Hepatocyte (in vitro differentiated cells): Measurements from ENCODE around the gene LMTK2. TPM values are rescaled to one million over a fixed set of nuclear protein-coding genes. Genes with fewer than 3 reads are reported as not detected.

ENCODE experiments used
- DNase-seq: peaks from one replicate; pipeline ENCODE4 v3.0.0-alpha.2; 2016; ENCODE audit warnings: low spot score
- H2AFZ ChIP-seq: fragments of 200-600 bp; sonication (generic); 2 replicates; pipeline ENCODE4 v1.6.0; 2016; ENCODE audit warnings: antibody characterized with exemption, mild to moderate bottlenecking
- H3K27ac ChIP-seq: fragments of 200-600 bp; sonication (generic); 2 replicates; pipeline ENCODE4 v1.5.1; 2016; ENCODE audit warnings: mild to moderate bottlenecking
- H3K27me3 ChIP-seq: fragments of 200-600 bp; sonication (generic); 2 replicates; pipeline ENCODE4 v1.6.1; 2016
- H3K36me3 ChIP-seq: fragments of 200-600 bp; sonication (generic); replicated peaks from 2 replicates; pipeline ENCODE4 v1.5.1; 2016; ENCODE audit warnings: low read depth; ENCODE audit not compliant: insufficient read depth
- H3K4me1 ChIP-seq: fragments of 200-600 bp; sonication (generic); 2 replicates; pipeline ENCODE4 v1.5.1; 2016; ENCODE audit warnings: mild to moderate bottlenecking, moderate library complexity; ENCODE audit not compliant: insufficient read depth
- H3K4me2 ChIP-seq: fragments of 200-600 bp; sonication (generic); 2 replicates; pipeline ENCODE4 v1.6.0; 2016
- H3K4me3 ChIP-seq: fragments of 200-600 bp; sonication (generic); 2 replicates; pipeline ENCODE4 v1.5.1; 2016; ENCODE audit warnings: mild to moderate bottlenecking
- H3K79me2 ChIP-seq: fragments of 200-600 bp; sonication (generic); 2 replicates; pipeline ENCODE4 v1.6.0; 2017; ENCODE audit warnings: mild to moderate bottlenecking
- H3K9me2 ChIP-seq: fragments of 200-600 bp; sonication (generic); replicated peaks from 2 replicates; pipeline ENCODE4 v1.6.0; 2017; ENCODE audit warnings: mild to moderate bottlenecking; ENCODE audit not compliant: insufficient read depth
- H3K9me3 ChIP-seq: fragments of 200-600 bp; sonication (generic); 2 replicates; pipeline ENCODE4 v1.5.1; 2016; ENCODE audit warnings: low read depth, mild to moderate bottlenecking
- H4K20me1 ChIP-seq: fragments of 200-600 bp; sonication (generic); 2 replicates; pipeline ENCODE4 v1.6.0; 2016; ENCODE audit warnings: mild to moderate bottlenecking; ENCODE audit not compliant: insufficient read depth, poor library complexity, severe bottlenecking
- CTCF ChIP-seq: fragments of 200-600 bp; sonication (generic); IDR thresholded peaks from 2 replicates; pipeline ENCODE4 v1.5.1; 2016; ENCODE audit warnings: antibody characterized with exemption, mild to moderate bottlenecking; ENCODE audit not compliant: poor library complexity
- EZH2 ChIP-seq: fragments of 200-600 bp; sonication (generic); IDR thresholded peaks from 2 replicates; pipeline ENCODE4 v1.6.1; 2016; ENCODE audit warnings: antibody characterized with exemption, mild to moderate bottlenecking, borderline replicate concordance
- EZH2phosphoT487 ChIP-seq: fragments of 200-600 bp; sonication (generic); IDR thresholded peaks from one replicate; pipeline ENCODE4 v1.6.1; 2018; ENCODE audit warnings: antibody characterized with exemption, mild to moderate bottlenecking, low read depth, moderate library complexity; ENCODE audit not compliant: unreplicated experiment, severe bottlenecking
- WGBS: methylation state at CpG from one replicate; pipeline ENCODE4 v1.1.6; 2016; ENCODE audit warnings: low lambda C conversion rate; ENCODE audit errors: missing lambda C conversion rate; 5-methylcytosine and 5-hydroxymethylcytosine counted together
- polyA plus RNA-seq: library from polyadenylated mRNA; unstranded; fragments of >200 nt; fragmentation: Nextera tagmentation; extraction: Ambion mirVana; gene quantifications from 2 replicates; pipeline ENCODE4 v1.2.1, GENCODE V29; 2016
- total RNA-seq: library from RNA; depleted of rRNA; stranded (reverse); fragments of >200 nt; gene quantifications from 2 replicates; pipeline ENCODE4 v1.2.3, GENCODE V29; 2014

The LMTK2 gene
- total and polyA plus RNA-seq, 2 experiments from 2014 or later: 5.0 to 13.1 TPM

DNA sequence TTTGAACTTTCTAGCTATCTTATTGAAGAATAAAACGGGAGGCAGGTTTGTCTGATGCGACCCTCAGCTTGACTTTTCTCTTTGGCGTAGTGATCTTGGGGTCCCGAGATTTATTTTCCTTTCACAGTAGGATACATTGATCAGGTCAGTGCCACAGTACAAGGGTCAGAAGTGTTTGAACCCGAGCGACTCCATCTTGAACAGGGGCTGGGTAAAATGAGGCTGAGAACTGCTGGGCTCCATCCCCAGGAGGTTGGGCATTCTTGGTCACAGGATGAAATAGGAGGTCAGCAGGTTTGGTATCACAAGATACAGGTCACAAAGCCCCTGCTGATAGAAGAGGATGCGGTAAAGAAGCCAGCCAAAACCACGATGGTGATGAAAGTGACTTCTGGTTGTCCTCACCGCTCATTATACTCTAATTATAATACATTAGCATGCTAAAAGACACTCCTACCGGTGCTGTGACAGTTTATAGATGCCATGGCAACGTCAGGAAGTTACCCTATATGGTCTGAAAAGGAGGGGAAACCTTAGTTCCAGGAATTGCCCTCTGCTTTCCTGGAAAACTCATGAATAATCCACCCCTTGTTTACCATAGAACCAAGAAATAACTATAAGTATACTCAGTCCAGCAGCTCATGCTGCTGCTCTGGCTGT is 148.4 kb downstream of the LMTK2 start:
- H3K4me1 ChIP-seq: peaks cover 13% of the 10 kb centered on the region
- no peak overlapping the region for H3K4me3 ChIP-seq
- H3K36me3 ChIP-seq: no peaks in the 10 kb centered on the region
- H2AFZ ChIP-seq: no peak overlapping the region
- H4K20me1 ChIP-seq: no peaks in the 10 kb centered on the region
- no peaks in the 10 kb centered on the region for H3K27me3 ChIP-seq
- TF ChIP-seq CTCF: no peak
- TF ChIP-seq EZH2phosphoT487: no peak
- no peak for TF ChIP-seq EZH2
- no peak overlapping the region for H3K27ac ChIP-seq
- no peaks in the 10 kb centered on the region for H3K9me2 ChIP-seq
- no peaks in the 10 kb centered on the region for H3K9me3 ChIP-seq
- no peak for DNase-seq
- H3K79me2 ChIP-seq: peaks cover 29% of the 10 kb centered on the region
- 91% methylated on average over 11 of the region's 11 CpGs for WGBS
- H3K4me2 ChIP-seq: no peak overlapping the region

- H3K79me2 ChIP-seq: peaks cover 24% of the 10 kb centered on the region
- no peak overlapping the region for H3K27ac ChIP-seq
- no peak for DNase-seq
- no peaks in the 10 kb centered on the region for H4K20me1 ChIP-seq
- no peak overlapping the region for H2AFZ ChIP-seq
- no peaks in the 10 kb centered on the region for H3K9me2 ChIP-seq
- no peaks in the 10 kb centered on the region for H3K36me3 ChIP-seq
- H3K4me2 ChIP-seq: no peak overlapping the region
- WGBS: 96% methylated on average over 7 of the region's 7 CpGs
- no peaks in the 10 kb centered on the region for H3K9me3 ChIP-seq
- TF ChIP-seq CTCF: no peak
- no peak for TF ChIP-seq EZH2
- TF ChIP-seq EZH2phosphoT487: no peak
- H3K4me1 ChIP-seq: peaks cover 5% of the 10 kb centered on the region
- no peak overlapping the region for H3K4me3 ChIP-seq
- no peaks in the 10 kb centered on the region for H3K27me3 ChIP-seq
Observed at GRCh38 chr7:98256431-98256830, 149.8 kb downstream of the LMTK2 start.

DNA sequence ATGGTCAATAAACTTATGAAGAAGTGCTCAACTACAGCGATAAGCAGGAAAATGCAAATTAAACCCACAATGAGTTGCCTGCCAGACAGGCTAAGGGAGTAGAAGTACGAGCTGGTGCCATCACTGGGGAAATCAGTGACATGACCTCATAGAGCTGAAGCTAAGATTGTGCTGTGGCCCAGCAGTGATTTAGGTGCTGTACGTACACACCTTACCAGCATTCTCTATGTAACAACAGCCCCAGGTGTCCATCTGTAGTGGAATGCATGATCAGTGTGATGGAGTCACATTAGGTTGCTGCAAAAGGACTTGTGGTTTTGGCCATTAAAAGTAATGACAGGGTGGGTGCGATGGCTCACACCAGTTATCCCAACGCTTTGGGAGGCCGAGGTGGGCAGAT is 151.0 kb downstream of the LMTK2 start:
- Histone ChIP-seq H3K4me1 (peaks cover 4% of the 10 kb centered on the region), H3K36me3 (no peaks in the 10 kb centered on the region), H3K9me2 (no peaks in the 10 kb centered on the region), H3K4me2 (no peak overlapping the region), H3K9me3 (no peaks in the 10 kb centered on the region), H3K27ac (no peak overlapping the region), H2AFZ (no peak overlapping the region), H3K27me3 (no peaks in the 10 kb centered on the region), H3K79me2 (peaks cover 19% of the 10 kb centered on the region), H4K20me1 (no peaks in the 10 kb centered on the region), H3K4me3 (no peak overlapping the region)
- DNase-seq: no peak
- 79% methylated on average over 6 of the region's 6 CpGs for WGBS
- TF ChIP-seq CTCF (no peak), EZH2 (no peak), EZH2phosphoT487 (no peak)

Other genes starting within 250 kb of the LMTK2 start
- 69.7 and 75.5 TPM in 2 replicates for gene ASNS, start 234.5 kb upstream of the LMTK2 start, total RNA-seq
- gene ASNS, start 234.5 kb upstream of the LMTK2 start, polyA plus RNA-seq: 45.0 and 45.7 TPM in 2 replicates
- not detected in 2 replicates for gene OCM2, start 116.7 kb upstream of the LMTK2 start, total RNA-seq
- gene OCM2, start 116.7 kb upstream of the LMTK2 start, polyA plus RNA-seq: not detected in 2 replicates
- gene BHLHA15, start 104.6 kb downstream of the LMTK2 start, total RNA-seq: 0.92 and 2.3 TPM in 2 replicates
- 0.39 TPM in 1 of 2 replicates, not detected in the other for gene BHLHA15, start 104.6 kb downstream of the LMTK2 start, polyA plus RNA-seq
- 6.0 and 10.7 TPM in 2 replicates for gene TECPR1, start 145.4 kb downstream of the LMTK2 start, total RNA-seq
- gene TECPR1, start 145.4 kb downstream of the LMTK2 start, polyA plus RNA-seq: 9.8 and 11.3 TPM in 2 replicates
- gene BRI3, start 174.8 kb downstream of the LMTK2 start, total RNA-seq: 71.5 and 84.0 TPM in 2 replicates
- gene BRI3, start 174.8 kb downstream of the LMTK2 start, polyA plus RNA-seq: 101 and 104 TPM in 2 replicates